GM12892 (cell line): ENCODE data around the gene GNL2.
"Not testable (repeated sequence)": the region's sequence is repeated elsewhere in the genome, so short reads cannot be mapped to it uniquely, and the experiment has no call there.

Source experiments
- DNase-seq: peaks from one replicate; pipeline ENCODE4 v3.0.0; 2011; ENCODE audit not compliant: insufficient read length
- FAIRE-seq: peaks from 2 replicates; lab custom pipeline; 2011; peaks lifted over from hg19 to GRCh38; lab: Jason Lieb, UNC
- POLR2A ChIP-seq: IDR thresholded peaks from 2 replicates; pipeline ENCODE4 v1.6.1; 2011; ENCODE audit warnings: low read depth, low read length, control low read depth
- POLR2AphosphoS5 ChIP-seq: IDR thresholded peaks from 2 replicates; pipeline ENCODE4 v1.6.1; 2011; ENCODE audit warnings: low read depth, low read length, control low read depth
- TAF1 ChIP-seq: IDR thresholded peaks from 2 replicates; pipeline ENCODE4 v1.6.1; 2011; ENCODE audit warnings: low read depth, mild to moderate bottlenecking, control low read depth, low read length, borderline replicate concordance

GNL2 gene

DNA sequence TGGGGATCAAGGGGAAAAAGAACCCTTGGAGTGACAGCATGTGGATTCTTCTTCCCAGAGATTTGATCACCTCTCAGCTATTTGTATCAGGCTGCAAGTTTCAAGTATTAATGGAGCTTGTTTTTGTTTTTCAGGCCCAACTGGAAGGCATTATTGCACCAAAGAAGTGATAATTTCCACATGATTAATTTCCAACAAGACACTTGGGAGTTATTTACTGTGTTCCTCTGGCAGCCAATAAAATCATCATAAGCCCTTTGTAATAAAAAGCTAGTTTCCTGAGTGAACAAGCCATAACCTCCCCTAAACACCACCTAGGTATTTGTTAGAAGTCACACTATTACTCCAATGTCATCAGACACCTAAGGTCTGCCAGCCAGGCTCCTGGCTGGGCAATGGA is 30.8 kb downstream of the GNL2 start:
- DNase-seq, result no peak
- TF ChIP-seq POLR2AphosphoS5 (no peak), TAF1 (no peak), POLR2A (no peak)
- no peak for FAIRE-seq

DNA sequence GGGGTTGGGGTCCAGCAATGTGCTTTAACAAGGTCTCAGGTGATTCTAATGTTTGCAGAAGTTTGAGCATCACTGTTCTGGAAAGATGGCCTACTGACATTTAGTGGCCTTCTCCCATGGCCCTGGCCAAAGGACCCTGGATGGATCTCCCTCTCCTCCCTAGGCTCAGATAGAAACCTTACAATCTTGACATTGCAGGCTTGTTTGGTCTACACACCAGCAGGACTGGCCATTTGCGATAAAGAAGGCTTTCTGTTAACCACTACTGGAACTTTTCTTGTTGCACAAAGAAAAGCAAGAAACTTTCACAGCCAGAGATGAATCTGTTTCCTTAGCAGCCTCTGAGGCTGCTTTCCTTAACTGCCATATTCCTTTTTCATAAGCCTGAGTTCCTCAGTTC is 32.8 kb downstream of the GNL2 start:
- TF ChIP-seq POLR2A (no peak), POLR2AphosphoS5 (no peak), TAF1 (no peak)
- no peak for DNase-seq
- FAIRE-seq, result no peak

DNA sequence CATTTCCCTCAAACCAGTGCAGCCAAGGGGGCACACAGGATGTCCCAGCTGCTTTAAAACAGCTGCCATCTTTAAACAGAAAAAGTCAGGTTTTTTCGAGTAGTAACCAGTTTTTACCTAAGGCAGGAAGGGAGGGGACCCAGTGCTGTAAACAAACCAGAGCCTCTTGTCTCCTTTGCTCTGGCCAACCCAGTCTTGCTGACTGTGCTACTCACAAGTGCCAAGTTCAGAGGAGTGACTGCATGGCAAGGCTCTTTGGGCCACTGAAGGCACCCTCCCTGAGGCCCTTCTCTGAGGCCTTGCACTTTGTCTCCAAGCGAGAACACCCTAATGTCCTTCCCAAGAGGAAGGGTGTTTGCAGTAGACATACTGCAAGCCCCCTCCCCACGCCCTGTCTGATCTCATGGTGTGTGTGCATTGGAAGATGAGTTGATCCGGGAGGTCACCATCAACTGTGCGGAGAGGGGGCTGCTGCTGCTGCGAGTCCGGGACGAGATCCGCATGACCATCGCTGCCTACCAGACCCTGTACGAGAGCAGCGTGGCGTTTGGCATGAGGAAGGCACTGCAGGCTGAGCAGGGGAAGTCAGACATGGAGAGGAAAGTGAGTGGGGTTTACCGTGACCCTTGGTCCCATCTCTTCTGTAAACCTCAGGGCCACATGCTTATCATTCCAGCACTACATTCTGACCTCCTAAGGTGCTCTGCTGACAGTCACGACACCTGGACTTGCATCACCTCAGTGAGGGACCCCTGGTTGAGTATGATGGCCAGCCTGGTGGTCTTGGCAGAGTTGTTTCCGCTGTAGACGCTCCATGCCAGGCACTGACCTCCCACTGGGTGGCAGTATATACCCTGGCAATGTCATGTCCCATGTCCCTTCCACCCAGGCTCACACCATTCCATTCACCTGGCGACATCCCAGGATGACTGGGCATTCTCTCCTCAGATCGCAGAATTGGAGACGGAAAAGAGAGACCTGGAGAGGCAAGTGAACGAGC is 34.3 kb downstream of the GNL2 start:
- DNase-seq (peak; percentile 47), FAIRE-seq (peak; percentile 73)
- no peak for TF ChIP-seq POLR2AphosphoS5
- no peak for TF ChIP-seq POLR2A
- TF ChIP-seq TAF1, result no peak

DNA sequence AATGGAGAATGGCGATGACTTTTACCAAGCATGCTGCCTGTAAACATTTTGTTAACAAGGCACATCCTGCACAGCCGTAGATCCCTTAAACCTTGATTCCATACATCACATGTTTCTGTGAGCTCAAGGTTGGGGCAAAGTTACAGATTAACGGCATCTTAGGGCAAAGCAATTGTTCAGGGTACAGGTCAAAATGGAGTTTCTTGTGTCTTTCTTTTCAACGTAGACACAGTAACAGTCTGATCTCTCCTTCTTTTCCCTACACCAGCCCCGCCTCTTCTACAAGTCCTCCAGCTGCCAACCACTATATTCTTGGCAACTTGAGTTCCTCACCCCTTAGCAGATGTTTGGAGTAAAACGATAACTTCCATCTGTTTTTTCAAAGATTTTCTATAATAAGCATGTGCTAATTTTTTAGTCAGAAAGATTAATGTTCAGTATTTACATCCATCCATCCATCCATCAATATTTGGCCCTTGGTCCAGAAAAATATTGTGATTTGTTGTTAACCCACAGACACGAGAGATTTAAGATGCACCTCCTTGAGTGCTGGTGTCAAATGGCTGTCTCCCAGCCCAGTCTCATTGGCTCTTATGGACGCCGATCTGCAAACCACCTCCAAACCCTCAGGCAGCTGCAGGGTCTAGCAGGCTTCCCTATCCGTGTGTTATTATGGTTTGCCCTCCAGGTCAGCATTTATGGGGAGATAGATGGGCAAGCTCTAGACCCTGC is 35.2 kb downstream of the GNL2 start:
- DNase-seq (no peak), FAIRE-seq (no peak)
- TF ChIP-seq POLR2AphosphoS5 (no peak), POLR2A (no peak), TAF1 (no peak)

DNA sequence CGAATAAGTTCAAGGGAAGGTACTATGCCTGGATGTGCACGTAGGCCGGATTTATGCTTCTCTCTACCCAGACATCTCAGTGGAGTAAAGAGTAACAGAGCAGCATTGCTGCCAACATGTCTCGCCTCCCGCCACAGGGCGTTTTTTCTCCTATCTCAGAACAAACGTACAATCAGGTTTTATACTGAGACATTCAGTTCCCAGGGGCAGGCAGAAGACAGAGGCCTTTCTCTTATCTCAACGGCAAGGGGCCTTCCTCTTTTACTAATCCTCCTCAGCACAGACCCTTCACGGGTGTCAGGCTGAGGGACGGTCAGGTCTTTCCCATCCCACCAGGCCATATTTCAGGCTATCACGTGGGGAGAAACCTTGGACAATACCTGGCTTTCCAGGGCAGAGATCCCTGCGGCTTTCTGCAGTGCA is 35.8 kb downstream of the GNL2 start:
- not testable (repeated sequence) for DNase-seq, FAIRE-seq

DNA sequence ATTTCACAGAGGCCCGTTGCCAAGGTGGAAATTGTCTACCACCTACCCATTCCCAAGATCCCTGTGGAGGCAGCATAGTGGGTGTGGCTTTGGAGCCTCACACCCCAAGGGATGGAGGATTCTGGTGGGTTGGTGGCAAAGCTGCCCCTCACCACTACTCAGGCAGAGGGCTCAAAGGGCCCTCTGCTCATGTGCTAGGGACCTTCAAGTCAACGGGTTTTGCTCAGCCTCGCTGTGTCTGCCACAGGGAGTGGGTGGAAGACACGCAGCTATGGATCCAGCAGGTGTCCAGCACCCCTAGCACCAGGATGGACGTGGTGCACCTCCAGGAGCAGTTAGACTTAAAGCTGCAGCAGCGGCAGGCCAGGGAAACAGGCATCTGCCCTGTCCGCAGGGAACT is 36.7 kb downstream of the GNL2 start:
- TF ChIP-seq POLR2AphosphoS5 (no peak), TAF1 (no peak), POLR2A (no peak)
- no peak for DNase-seq
- FAIRE-seq, result no peak

DNA sequence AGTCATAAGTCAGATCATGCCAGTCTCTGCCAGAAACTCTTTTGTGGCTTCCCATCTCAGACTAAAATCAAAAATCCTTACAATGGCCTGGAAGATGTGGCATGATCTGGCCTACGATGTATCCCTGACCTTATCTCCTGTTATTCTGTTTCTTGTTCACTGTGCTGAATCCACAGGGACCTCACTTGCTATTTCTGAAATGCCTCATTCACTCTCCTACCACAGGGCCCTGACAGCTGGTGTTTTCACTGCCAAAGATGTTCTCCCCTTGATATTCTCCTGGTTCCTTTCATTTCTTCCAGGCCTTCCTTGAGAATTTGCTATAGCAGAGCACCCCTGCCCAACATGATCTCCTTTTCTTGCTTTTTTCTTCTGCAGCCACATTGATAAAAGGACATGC is 37.3 kb downstream of the GNL2 start:
- TF ChIP-seq POLR2AphosphoS5 (no peak), TAF1 (no peak), POLR2A (no peak)
- no peak for FAIRE-seq
- DNase-seq, result no peak

DNA sequence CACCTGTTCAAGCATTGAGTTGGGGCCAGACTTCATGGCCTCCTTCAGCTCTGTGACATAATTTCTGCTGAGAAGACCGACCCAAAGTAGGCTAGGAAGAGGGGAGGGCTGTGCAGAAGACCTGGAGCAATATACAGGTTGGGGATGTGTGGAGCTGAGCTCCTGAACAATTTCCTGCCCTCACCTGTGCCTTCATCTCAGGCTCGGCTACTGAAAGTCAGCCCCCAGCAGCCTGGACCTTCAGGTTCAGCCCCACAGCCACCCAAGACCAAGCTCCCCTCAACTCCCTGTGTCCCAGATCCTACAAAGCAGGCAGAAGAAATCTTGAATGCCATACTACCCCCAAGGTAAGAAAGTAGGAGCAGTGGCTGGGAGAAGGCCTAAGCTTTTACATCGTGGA is 38.3 kb downstream of the GNL2 start:
- no peak for FAIRE-seq
- TF ChIP-seq POLR2AphosphoS5 (no peak), POLR2A (no peak), TAF1 (no peak)
- no peak for DNase-seq

DNA sequence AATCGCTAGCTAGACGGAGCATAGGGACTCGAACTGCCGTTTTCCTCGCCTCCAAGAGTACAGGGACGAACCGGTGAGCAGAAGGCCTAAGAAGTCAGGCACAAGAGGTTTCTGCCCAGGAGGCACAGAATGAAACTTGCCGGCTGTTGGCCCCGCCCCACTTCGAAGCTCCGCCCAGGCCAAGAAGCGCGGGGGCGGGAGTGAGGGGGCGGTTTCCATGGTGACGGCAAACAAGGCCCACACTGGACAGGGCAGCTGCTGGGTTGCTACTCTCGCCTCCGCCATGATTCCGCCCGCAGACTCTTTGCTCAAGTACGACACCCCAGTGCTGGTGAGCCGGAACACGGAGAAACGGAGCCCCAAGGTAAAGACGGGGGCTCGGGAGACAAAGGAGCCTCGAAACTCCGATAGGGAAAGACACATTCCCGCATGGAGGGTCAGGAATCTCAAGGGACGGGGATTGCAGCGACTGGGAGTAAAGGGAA is 39.0 kb downstream of the GNL2 start, which contains the start of gene DNALI1:
Gene DNALI1, plus strand, starts transcription at position 229 of the 485 bp plus-strand sequence. Its CDS starts 55 bp downstream, at position 284.
- no peak for FAIRE-seq
- DNase-seq, result peak; percentile 28
- TF ChIP-seq TAF1, result no peak
- no peak for TF ChIP-seq POLR2A
- TF ChIP-seq POLR2AphosphoS5, result no peak

DNA sequence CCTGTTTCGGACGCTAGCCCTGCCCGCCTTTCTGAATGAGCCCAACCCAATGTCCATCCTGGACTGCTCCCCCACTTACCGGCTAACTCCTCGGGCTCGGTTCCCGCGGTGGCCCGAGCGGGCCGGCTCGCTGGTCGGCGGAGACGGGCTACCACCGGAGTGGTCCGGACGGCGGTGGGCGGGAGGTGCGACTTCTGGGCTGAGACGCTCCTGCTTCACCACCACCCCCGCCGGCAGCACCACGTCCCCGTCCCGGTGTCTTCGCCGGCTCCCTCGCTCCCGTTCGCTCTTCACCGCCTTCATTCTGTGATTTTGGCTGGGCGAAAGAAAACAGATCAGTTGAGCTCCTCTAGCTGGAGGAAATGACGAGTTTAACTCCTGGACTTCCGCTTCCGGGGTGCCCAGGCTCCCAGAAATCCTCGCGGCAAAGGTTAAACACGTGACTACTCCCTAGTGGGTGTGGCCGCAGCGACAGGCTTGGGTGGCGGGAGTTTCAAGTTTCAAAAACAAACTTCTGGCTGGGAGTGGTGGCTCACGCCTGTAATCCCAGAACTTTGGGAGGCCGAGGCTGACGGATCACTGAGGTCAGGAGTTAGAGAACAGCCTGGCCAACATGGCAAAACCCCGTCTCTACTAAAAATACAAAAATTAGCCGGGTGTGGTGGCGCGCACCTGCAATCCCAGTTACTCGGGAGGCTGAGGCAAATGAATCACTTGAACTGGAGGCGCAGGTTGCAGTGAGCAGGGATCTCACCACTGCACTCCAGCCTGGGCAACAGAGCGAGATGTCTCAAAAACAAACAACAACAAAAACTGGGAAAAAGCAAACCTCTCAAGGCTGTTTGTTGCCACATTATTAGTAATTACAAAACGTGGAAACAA is 41.6 kb downstream of the GNL2 start, which contains the start of gene SNIP1:
Gene SNIP1, minus strand, starts transcription at position 367 of the 882 bp plus-strand sequence. Its CDS starts 64 bp downstream, at position 303.
- TF ChIP-seq POLR2A (peak; percentile 87), TAF1 (peak; percentile 61; the same call in 1 of the 2 replicates), POLR2AphosphoS5 (peak; percentile 89)
- FAIRE-seq, result peak; percentile 93

More for the DNA sequence above, 41.6 kb downstream of the GNL2 start, which contains the start of gene SNIP1:
- peak; percentile 92 for DNase-seq
